Activated CD4-positive, alpha-beta T cell treated with anti-CD3 and anti-CD28 coated beads, Interleukin-2, amount 50 U/mL, for 4 hours (primary cell): ENCODE data around the gene ACBD3.

Experiments
- DNase-seq, 2 experiments: peaks; one replicate each; pipeline ENCODE4 v3.0.0-alpha.2; 2020

ACBD3 gene

GRCh38 chr1:226109829-226110248, 76.7 kb downstream of the ACBD3 start:
- DNase-seq: peak; percentile 63 to 64

DNA sequence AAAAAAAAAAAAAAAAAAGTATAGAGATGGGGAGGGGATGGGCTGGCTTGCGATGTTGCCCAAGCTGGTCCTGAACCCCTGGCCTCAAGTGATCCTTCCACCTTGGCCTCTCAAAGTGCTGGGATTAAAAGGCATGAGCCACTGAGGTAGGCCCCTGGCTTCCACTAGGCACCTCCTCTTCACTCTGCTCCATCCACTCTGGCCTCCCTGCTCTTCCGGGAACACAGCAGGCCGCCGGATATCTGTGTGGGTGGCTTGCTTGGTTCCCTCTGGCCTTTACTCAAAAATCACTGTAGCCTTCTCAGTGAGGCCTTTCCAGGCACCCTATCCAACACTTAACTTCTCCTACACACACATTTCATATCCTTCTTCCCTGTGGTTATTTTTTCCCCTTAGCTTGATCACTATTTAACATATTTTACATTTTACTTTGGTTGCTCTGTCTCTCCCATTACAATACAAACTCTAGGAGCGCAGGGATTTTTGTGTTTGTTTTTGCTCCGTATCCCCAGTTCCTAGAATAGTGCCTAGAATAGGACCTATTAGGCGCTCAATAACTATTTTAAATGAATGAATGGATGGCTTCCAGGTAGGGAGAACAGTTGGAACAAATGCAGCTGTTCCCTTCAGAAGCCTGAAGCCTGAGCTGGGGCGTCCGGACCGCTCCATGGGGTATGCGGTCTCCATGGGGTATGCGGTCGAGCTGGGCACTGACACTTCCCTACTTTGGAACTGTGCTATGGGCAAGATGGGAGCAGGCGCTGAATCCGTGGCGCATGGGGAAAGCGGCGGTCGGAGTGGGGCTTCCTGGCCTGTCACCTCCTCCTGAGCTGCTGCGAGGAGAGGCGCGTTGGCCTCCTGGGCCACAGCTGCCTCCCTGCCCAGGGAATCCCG, 77.4 kb downstream of the ACBD3 start:
- no peak for DNase-seq

DNA sequence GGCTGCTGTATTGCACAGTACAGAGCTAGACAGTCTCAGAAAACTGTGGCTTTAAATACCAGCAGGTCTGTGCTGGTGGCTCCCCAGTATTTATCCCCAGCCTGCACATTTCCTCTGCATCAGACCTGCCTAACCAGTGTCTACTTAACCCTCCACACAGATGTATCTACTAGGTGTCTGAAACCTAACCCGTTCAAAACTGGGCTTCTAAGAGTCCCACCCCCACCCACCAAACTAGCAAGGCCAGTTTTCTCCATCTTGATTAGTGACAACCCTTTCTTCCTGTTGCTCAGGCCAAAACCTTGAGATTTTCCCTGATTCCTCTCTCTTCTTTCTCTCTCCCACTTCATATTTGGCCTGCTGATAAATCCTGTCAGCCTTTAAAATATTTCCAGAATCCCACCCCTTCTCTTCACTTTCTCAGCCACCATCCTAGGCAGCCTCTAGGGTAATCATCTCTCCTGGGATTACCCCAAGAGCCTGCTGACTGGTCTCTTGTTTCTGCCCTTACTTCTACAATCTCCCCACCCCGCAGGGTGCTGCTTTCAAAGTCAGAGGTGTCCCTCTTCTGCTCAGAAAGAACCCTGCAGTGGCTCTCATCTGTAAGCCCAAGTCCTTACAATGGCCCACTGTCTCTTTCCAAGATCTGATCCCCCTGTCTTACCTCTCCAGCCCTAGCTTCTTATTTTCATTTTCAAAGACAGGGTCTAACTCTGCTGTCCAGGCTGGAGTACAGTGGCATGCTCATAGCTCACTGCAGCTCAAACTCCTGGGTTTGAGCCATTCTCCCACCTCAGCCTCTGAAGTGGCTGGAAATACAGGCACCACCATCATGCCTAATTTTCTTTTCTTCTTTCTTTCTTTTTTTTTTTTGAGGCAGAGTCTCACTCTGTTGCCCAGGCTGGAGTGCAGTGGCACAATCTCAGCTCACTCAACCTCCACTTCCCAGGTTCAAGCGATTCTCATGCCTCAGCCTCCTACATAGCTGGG, 78.8 kb downstream of the ACBD3 start:
- no peak for DNase-seq

DNA sequence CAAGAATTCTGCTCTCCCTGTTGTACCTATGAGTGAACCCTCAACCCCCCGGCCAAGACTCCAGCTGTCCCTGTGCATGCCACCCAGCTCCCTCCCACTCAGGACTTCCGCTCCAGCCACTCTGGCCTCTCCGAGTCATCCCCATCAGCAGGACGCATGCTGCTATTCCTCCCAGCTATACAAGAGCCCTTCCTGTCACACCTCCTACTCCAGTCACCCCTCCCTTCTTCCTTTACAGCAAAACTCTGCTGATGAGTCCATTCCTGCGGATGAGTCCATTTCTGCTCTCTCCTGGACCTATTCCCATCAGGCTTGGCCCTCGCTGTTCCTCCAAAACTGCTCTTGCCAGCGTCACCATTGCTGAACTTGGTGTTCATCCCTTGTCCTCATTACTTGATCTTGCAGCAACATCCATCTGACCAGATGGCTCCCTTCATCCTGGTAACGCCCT, 81.8 kb downstream of the ACBD3 start:
- DNase-seq: no peak

GRCh38 chr1:226100436-226101391, 85.8 kb downstream of the ACBD3 start:
- peak in 1 of 2 experiments; percentile 33 for DNase-seq

DNA sequence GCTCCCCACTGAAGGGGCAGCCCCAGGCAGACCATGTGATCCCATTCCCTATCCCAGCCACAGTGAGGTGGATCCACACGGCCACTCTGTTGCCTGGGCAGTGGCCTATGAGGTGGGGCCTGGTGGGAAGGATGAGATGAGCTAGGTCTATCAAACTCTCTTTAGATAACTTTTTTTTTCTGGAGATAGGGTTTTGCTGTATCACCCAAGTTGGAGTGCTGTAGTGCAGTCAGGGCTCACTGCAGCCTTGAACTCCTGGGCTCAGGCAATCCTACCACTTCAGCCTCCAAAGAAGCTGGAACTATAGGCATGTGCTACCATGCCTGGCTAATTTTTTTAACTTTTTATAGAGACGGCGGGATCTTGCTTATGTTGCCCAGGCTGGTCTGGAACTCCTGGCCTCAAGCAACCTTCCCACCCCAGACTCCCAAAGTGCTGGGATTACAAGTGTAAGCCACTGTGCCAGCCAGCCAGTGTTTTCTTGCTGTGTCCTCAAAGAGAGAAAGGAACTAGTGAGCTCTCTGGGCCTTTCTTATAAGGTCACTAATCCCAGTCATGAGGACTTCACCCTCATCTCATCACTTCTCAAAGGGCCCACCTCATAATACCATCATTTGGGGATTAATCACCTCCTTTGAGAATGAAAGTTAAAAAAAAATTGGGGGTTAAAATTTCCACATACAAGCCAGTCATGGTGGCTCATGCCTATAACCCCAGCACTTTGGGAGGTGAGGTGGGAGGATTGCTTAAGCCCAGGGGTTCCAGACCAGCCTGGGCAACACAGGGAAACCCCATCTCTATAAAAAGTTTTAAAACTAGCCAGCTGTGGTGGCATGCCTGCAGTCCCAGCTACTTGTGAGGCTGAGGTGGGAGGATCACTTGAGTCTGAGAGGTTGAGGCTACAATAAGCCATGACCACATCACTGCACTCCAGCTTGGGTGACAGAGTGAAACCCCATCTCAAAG, 87.4 kb downstream of the ACBD3 start:
- DNase-seq: no peak

DNA sequence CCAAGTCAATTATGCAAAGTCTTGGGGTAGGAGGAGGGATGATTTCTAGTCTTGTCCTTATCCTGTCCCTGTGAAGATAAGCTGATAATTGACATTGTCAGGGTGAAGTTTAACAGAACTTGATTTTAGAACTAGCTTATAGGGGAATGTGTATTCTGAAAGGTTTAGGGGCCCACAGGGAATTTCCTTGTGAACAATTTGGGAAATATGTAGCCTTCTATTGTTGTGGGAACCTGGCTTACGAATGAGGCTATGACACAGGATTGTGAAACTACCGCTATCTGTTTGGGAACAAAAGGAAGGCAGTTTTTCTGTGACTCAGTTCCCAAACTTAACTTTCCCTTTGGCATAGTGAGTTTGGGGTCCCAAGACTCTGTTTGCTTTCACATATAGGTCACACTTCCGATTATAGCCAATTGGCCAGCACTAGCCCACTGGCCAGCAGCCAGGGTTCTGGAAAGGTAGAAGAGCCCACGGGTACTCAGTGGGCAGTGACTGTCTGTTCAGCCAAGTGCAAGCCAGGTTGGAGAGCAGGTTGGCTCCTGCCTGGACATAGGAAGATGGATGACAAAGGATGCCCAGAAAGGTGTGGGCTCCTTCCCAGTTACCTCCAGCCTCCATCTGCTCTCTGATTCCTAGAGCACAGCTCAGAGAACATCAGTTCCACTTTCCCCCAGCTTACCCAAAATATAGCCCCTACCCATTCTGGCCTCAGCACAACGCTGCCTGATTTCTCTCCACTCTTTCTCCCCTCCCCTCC, 88.5 kb downstream of the ACBD3 start:
- no peak for DNase-seq

DNA sequence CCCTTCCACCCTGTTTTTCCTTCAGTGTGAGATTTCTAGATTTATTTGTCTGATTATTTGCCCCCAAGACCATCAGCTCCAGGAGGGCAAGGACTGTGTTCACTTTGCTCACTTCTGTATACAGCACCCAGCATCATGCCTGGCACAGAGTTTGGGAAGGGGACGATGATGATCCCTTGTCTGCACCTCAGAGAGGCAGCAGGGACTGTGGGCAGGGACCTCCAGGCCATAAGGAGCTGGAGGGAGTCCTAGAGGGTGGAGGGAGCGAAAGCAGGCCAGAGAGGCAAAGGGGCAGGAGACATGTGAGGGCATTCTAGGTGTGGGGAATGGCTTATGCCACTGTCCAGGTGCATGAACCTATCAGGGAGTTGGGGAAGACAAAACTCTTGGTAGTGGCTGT, 91.3 kb downstream of the ACBD3 start:
- DNase-seq: no peak
